Colonic mucosa (tissue), 4 donors: ENCODE data around the gene MON2. TPM values are rescaled to one million over a fixed set of nuclear protein-coding genes. Genes with fewer than 3 reads are reported as not detected.

ENCODE experiments used
- DNase-seq: peaks from one replicate; pipeline ENCODE4 v3.0.0-alpha.2; 2020
- H3K27ac ChIP-seq: fragments of 200-600 bp; one replicate; pipeline ENCODE4 v1.8.0; 2021
- H3K27me3 ChIP-seq: fragments of 200-600 bp; one replicate; pipeline ENCODE4 v1.8.0; 2021
- H3K36me3 ChIP-seq: fragments of 200-600 bp; one replicate; pipeline ENCODE4 v1.8.0; 2021
- H3K4me1 ChIP-seq: fragments of 200-600 bp; one replicate; pipeline ENCODE4 v1.8.0; 2021; ENCODE audit warnings: mild to moderate bottlenecking
- H3K4me3 ChIP-seq: fragments of 200-600 bp; one replicate; pipeline ENCODE4 v1.8.0; 2021
- H3K9ac ChIP-seq, 2 donors: one replicate each; pipeline ENCODE4 v1.7.0; 2013; ENCODE audit warnings: control low read depth in 2 of 2, low read depth in 2 of 2, low read length in 2 of 2
- H3K9me3 ChIP-seq: fragments of 200-600 bp; one replicate; pipeline ENCODE4 v1.8.0; 2021
- intact Hi-C: fragments of 100-400 bp; cut with DNase I; formaldehyde crosslinking; loops from one replicate; pipeline ENCODE4 v1.14.1; 2022
- total RNA-seq, 2 donors: library from RNA; stranded (reverse); fragmentation: NEBNext Ultra II Directional in 1 of 2; extraction: Animal tissue kit (Norgen Biotek cat#: 25700) in 1 of 2; gene quantifications; one replicate each; pipeline ENCODE4 v1.2.1, GENCODE V29; 2021
- TF ChIP-seq, protein P1 (sequence below): fragments of 200-600 bp; IDR thresholded peaks from one replicate; pipeline ENCODE4 v1.8.0; 2022; ENCODE audit warnings: antibody characterized with exemption, mild to moderate bottlenecking
- donor health status: healthy.
- donor health status: DM: no; HTN: no; CAD: no.
- donor health status: DM: no; HTN: no; CAD: no.

MON2 gene
- total RNA-seq, 2 donors from 2014 or later = 50.4 to 53.0 TPM

DNA sequence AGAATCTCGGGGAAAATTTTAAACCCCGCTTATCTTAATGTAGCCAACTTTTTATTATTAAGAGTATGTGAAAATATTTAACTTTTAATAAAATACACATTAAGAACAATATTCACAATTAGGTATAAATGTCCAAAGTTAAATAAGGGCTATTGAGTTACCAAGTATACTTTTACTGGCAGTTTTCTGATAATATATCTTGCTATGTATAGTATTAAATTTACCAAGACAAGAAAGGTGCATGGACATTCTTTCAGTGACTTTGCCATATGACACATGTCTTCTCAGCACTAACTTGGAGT lies 115.4 kb downstream of the MON2 start:
- Histone ChIP-seq H3K36me3 (no peaks in the 10 kb centered on the region), H3K27ac (no peak overlapping the region), H3K9me3 (no peaks in the 10 kb centered on the region), H3K4me1 (no peaks in the 10 kb centered on the region), H3K9ac (no peak overlapping the region), H3K4me3 (no peak overlapping the region), H3K27me3 (no peaks in the 10 kb centered on the region)
- TF ChIP-seq, protein P1, sequence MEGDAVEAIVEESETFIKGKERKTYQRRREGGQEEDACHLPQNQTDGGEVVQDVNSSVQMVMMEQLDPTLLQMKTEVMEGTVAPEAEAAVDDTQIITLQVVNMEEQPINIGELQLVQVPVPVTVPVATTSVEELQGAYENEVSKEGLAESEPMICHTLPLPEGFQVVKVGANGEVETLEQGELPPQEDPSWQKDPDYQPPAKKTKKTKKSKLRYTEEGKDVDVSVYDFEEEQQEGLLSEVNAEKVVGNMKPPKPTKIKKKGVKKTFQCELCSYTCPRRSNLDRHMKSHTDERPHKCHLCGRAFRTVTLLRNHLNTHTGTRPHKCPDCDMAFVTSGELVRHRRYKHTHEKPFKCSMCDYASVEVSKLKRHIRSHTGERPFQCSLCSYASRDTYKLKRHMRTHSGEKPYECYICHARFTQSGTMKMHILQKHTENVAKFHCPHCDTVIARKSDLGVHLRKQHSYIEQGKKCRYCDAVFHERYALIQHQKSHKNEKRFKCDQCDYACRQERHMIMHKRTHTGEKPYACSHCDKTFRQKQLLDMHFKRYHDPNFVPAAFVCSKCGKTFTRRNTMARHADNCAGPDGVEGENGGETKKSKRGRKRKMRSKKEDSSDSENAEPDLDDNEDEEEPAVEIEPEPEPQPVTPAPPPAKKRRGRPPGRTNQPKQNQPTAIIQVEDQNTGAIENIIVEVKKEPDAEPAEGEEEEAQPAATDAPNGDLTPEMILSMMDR = no peak
- DNase-seq = no peak
- intact Hi-C loops = no loop called here

DNA sequence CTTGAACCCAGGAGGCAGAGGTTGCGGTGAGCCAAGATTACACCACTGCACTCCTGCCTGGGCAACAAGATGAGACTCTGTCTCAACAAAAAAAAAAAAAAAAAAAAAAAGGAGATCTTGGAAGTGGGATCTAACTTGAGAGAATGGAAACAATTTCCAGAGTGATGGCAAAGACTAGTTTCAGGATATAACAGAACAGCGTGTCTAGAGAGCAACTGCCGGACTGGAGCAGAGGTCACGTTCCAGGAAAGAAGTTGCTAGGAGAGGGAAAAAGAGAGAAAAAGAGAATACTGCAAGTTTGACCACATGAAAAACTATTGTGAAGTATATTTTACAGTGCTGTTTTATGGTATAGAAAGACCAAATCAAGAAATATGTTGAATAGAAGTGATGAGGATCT lies 118.0 kb downstream of the MON2 start:
- intact Hi-C loops = no loop called here
- H3K27ac ChIP-seq = no peak overlapping the region
- TF ChIP-seq, protein P1 = no peak
- no peaks in the 10 kb centered on the region for H3K27me3 ChIP-seq
- no peaks in the 10 kb centered on the region for H3K9me3 ChIP-seq
- H3K4me3 ChIP-seq = no peak overlapping the region
- H3K4me1 ChIP-seq = no peaks in the 10 kb centered on the region
- no peak overlapping the region for H3K9ac ChIP-seq
- no peaks in the 10 kb centered on the region for H3K36me3 ChIP-seq
- DNase-seq = no peak

DNA sequence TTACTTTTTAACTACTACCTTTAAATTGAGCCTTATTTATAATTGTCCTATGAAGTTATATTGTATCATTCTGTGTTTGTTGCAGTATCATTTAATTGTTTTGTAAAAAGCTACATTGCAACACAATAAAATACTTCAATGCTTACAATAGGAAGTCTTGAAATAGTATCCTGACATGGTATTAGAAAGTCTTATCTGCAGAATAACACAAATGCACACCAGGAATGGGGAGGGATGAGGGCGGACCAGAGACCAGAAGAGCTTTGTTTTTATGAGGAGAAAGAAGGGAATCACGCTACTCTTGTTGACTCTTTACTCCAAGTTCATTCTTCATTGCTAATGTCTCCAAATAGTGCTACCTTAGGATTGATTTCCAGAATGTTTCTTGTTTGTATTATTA lies 120.2 kb downstream of the MON2 start:
- no peaks in the 10 kb centered on the region for H3K27me3 ChIP-seq
- DNase-seq = no peak
- no peak overlapping the region for H3K4me3 ChIP-seq
- H3K9me3 ChIP-seq = no peaks in the 10 kb centered on the region
- no peak overlapping the region for H3K9ac ChIP-seq
- H3K27ac ChIP-seq = no peak overlapping the region
- intact Hi-C loops = no loop called here
- H3K36me3 ChIP-seq = no peaks in the 10 kb centered on the region
- no peaks in the 10 kb centered on the region for H3K4me1 ChIP-seq
- TF ChIP-seq, protein P1 = no peak

DNA sequence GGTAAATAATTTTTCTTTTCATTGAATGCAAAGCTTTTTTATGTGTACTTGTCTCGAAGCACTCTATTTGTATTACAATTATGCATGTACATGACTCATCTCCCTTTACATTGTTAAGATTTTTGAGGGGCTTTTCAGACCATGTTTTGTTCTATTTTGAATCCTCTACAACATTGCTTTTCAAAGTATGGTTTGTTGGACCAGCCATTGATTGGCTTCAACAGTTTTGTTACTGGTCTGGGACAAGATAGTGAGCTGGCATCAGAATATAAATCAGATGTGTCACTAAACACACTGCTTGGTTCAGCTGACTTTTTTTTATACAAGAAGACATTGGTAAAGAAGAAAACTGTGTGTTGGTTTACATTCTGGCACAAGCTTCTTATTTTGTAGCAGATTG lies 122.3 kb downstream of the MON2 start:
- Histone ChIP-seq H3K27me3 (no peaks in the 10 kb centered on the region), H3K27ac (no peak overlapping the region), H3K36me3 (no peaks in the 10 kb centered on the region), H3K9ac (no peak overlapping the region), H3K9me3 (no peaks in the 10 kb centered on the region), H3K4me3 (no peak overlapping the region), H3K4me1 (no peaks in the 10 kb centered on the region)
- DNase-seq = no peak
- TF ChIP-seq, protein P1 = no peak
- intact Hi-C loops = no loop called here

GRCh38 chr12:62597253-62597652 lies 130.6 kb downstream of the MON2 start:
- no peaks in the 10 kb centered on the region for H3K36me3 ChIP-seq
- DNase-seq = no peak
- intact Hi-C loops = no loop called here
- no peak overlapping the region for H3K9ac ChIP-seq
- H3K4me1 ChIP-seq = no peaks in the 10 kb centered on the region
- H3K4me3 ChIP-seq = no peak overlapping the region
- TF ChIP-seq, protein P1 = no peak
- no peak overlapping the region for H3K27ac ChIP-seq
- no peaks in the 10 kb centered on the region for H3K27me3 ChIP-seq
- no peaks in the 10 kb centered on the region for H3K9me3 ChIP-seq

- H3K9me3 ChIP-seq = no peaks in the 10 kb centered on the region
- TF ChIP-seq, protein P1 = no peak
Observed at GRCh38 chr12:62598846-62599245, 132.2 kb downstream of the MON2 start.

More at GRCh38 chr12:62598846-62599245, 132.2 kb downstream of the MON2 start:
- Histone ChIP-seq H3K27me3 (no peaks in the 10 kb centered on the region), H3K36me3 (no peaks in the 10 kb centered on the region), H3K4me3 (no peak overlapping the region), H3K9ac (no peak overlapping the region), H3K27ac (no peak overlapping the region), H3K4me1 (no peaks in the 10 kb centered on the region)
- intact Hi-C loops = no loop called here
- no peak for DNase-seq
